Vagina (tissue), 2 donors: ENCODE measurements around the gene ARMC8. TPM values are rescaled to one million over a fixed set of nuclear protein-coding genes. Genes with fewer than 3 reads are reported as not detected.

Experiments
- DNase-seq, 2 donors: peaks; one replicate each; pipeline ENCODE4 v3.0.0-alpha.2; 2017; ENCODE audit errors: extremely low spot score in 2 of 2
- H3K27ac ChIP-seq: fragments of 200-600 bp; sonication (generic); one replicate; pipeline ENCODE4 v1.5.1; 2019
- H3K27me3 ChIP-seq: fragments of 200-600 bp; sonication (generic); one replicate; pipeline ENCODE4 v1.5.1; 2019
- H3K36me3 ChIP-seq, 2 donors: fragments of 200-600 bp; sonication (generic); one replicate each; pipeline ENCODE4 v1.5.1; 2017 to 2019
- H3K4me1 ChIP-seq: fragments of 200-600 bp; sonication (generic); one replicate; pipeline ENCODE4 v1.5.1; 2019
- H3K4me3 ChIP-seq, 2 donors: fragments of 200-600 bp; sonication (generic); 1 replicate in 1 of 2; 2 replicates in 1 of 2; pipeline ENCODE4 v1.5.1; 2016 to 2019
- H3K9me3 ChIP-seq: fragments of 200-600 bp; sonication (generic); one replicate; pipeline ENCODE4 v1.5.1; 2019
- POLR2A ChIP-seq, 2 donors: fragments of 450-650 bp; IDR thresholded peaks; one replicate each; pipeline ENCODE4 v1.6.1; 2017; ENCODE audit warnings: antibody characterized with exemption in 2 of 2, mild to moderate bottlenecking in 2 of 2, moderate library complexity in 2 of 2
- POLR2AphosphoS5 ChIP-seq, 2 donors: sonication (generic); formaldehyde crosslinking; IDR thresholded peaks; one replicate each; pipeline ENCODE4 v1.9.0; 2017; ENCODE audit warnings: antibody characterized with exemption in 2 of 2, mild to moderate bottlenecking in 2 of 2, low read depth in 1 of 2; ENCODE audit not compliant: insufficient read depth in 1 of 2
- intact Hi-C: fragments of 100-400 bp; cut with DNase I; formaldehyde crosslinking; loops from one replicate; pipeline ENCODE4 v1.15.1; 2023
- total RNA-seq: library from RNA; depleted of rRNA; stranded (reverse); fragments of >200 nt; gene quantifications from one replicate; pipeline ENCODE4 v1.2.3, GENCODE V29; 2016
- TF ChIP-seq, protein P1 (sequence below), 3 experiments: fragments of 450-650 bp in 2 of 3; fragments of 200-600 bp in 1 of 3; sonication (generic) in 1 of 3; IDR thresholded peaks; one replicate each; pipeline ENCODE4 v1.5.1; 2017 to 2019; ENCODE audit warnings: antibody characterized with exemption in 3 of 3, mild to moderate bottlenecking in 2 of 3, moderate library complexity in 2 of 3

ARMC8 gene
- total RNA-seq, 1 donor from 2014 or later: 55.0 TPM

DNA sequence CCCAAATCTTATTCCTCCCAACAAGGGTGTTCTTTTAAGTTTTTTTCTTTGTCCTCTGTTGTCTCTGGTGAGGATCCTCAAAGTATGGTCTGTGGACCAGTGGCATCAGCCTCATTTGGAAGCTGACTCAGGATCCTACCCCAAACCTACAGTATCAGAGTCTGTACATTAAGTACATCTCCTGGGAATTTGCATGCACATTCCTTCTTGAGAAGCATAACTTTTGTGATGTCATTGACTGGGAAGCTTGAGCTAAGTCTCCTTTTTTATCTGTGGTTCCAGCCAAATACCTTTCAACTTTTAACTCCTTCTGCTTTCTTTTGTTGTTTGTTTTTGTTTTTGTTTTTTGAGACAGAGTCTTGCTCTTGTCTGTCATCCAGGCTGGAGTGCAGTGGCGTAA is 40.5 kb downstream of the ARMC8 start:
- no peaks in the 10 kb centered on the region for H3K4me1 ChIP-seq
- TF ChIP-seq, protein P1, sequence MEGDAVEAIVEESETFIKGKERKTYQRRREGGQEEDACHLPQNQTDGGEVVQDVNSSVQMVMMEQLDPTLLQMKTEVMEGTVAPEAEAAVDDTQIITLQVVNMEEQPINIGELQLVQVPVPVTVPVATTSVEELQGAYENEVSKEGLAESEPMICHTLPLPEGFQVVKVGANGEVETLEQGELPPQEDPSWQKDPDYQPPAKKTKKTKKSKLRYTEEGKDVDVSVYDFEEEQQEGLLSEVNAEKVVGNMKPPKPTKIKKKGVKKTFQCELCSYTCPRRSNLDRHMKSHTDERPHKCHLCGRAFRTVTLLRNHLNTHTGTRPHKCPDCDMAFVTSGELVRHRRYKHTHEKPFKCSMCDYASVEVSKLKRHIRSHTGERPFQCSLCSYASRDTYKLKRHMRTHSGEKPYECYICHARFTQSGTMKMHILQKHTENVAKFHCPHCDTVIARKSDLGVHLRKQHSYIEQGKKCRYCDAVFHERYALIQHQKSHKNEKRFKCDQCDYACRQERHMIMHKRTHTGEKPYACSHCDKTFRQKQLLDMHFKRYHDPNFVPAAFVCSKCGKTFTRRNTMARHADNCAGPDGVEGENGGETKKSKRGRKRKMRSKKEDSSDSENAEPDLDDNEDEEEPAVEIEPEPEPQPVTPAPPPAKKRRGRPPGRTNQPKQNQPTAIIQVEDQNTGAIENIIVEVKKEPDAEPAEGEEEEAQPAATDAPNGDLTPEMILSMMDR (IDR thresholded peaks at IDR 0.05): no peak
- TF ChIP-seq POLR2A (IDR thresholded peaks at IDR 0.05) (no peak), POLR2AphosphoS5 (IDR thresholded peaks at IDR 0.05; ENCODE audit: insufficient read depth in 1 of 2, low read depth in 1 of 2) (no peak)
- no peaks in the 10 kb centered on the region for H3K9me3 ChIP-seq
- intact Hi-C loops: no loop called here
- no peak for DNase-seq
- H3K27me3 ChIP-seq: no peaks in the 10 kb centered on the region
- H3K27ac ChIP-seq: no peak overlapping the region
- peaks cover 8 to 64% of the 10 kb centered on the region in 2 donors for H3K36me3 ChIP-seq
- no peak overlapping the region for H3K4me3 ChIP-seq

DNA sequence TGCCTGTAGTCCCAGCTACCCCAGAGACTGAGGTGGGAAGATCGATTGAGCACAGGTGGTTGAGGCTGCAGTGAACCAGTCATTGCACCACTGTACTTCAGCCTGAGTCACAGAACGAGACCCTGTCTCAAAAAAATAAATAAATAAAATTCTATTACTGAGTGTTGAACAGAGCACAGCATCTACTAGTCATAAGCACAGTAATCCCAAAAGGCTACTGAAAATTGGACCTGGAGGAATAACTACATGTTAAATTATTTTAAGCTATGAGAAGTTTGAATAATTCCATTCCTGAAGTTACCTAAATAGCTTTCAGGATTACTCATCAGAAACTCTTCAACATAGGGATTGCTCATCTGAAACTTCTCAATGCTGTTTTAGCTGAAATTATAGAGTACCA is 43.4 kb downstream of the ARMC8 start:
- Histone ChIP-seq H3K27ac (no peak overlapping the region), H3K36me3 (peaks cover 0 to 45% of the 10 kb centered on the region in 2 donors), H3K27me3 (no peaks in the 10 kb centered on the region), H3K4me1 (no peaks in the 10 kb centered on the region), H3K4me3 (no peak overlapping the region), H3K9me3 (no peaks in the 10 kb centered on the region)
- intact Hi-C loops: no loop called here
- TF ChIP-seq POLR2A (IDR thresholded peaks at IDR 0.05) (no peak), POLR2AphosphoS5 (IDR thresholded peaks at IDR 0.05; ENCODE audit: insufficient read depth in 1 of 2, low read depth in 1 of 2) (no peak)
- TF ChIP-seq, protein P1 (IDR thresholded peaks at IDR 0.05): no peak
- no peak for DNase-seq

- peaks cover 0 to 47% of the 10 kb centered on the region in 2 donors for H3K36me3 ChIP-seq
- no peaks in the 10 kb centered on the region for H3K4me1 ChIP-seq
- no peaks in the 10 kb centered on the region for H3K9me3 ChIP-seq
- H3K4me3 ChIP-seq: no peak overlapping the region
- H3K27ac ChIP-seq: no peak overlapping the region
- intact Hi-C loops: no loop called here
- no peaks in the 10 kb centered on the region for H3K27me3 ChIP-seq
- TF ChIP-seq POLR2AphosphoS5 (IDR thresholded peaks at IDR 0.05; ENCODE audit: insufficient read depth in 1 of 2, low read depth in 1 of 2) (no peak), POLR2A (IDR thresholded peaks at IDR 0.05) (no peak)
- TF ChIP-seq, protein P1 (IDR thresholded peaks at IDR 0.05): no peak
- no peak for DNase-seq
Measured at GRCh38 chr3:138232705-138233364, 45.7 kb downstream of the ARMC8 start.

DNA sequence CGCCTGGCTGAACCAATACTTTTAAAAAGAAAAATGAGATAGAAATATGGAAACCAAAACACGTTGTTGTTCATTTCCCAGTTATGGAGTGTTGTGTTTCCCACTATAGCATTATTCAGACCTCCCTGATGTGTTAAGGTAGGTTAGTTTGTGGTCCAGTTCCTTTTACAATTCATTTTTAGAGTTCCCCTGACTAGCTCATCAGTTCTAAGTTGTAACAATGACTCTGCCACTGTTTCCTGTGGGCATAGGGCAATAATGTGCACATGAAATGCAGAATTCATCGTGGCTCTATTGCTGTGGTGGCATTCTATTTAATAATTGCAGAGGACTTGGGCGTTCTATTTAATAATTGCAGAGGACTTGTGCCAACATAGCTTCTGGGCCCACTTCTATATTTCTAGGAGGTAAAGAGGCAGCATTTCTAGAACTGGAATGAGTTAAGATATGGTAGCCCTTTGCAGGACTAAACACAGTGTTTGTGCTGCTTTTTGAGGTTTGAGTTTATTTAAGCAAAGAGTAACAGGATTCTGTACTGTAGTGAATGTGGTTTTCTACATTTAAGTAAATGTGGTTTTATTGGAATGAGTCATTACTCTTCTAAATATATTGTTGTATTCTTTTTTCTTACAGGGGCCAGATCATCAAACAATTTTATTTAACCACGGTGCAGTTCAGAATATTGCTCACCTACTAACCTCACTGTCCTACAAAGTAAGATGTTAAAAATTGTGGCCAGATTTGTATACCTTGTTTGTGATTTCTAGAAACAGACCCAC is 47.5 kb downstream of the ARMC8 start:
- DNase-seq: no peak
- H3K27ac ChIP-seq: no peak overlapping the region
- peaks cover 0 to 55% of the 10 kb centered on the region in 2 donors for H3K36me3 ChIP-seq
- intact Hi-C loops: no loop called here
- no peaks in the 10 kb centered on the region for H3K4me1 ChIP-seq
- no peaks in the 10 kb centered on the region for H3K27me3 ChIP-seq
- H3K4me3 ChIP-seq: no peak overlapping the region
- no peaks in the 10 kb centered on the region for H3K9me3 ChIP-seq
- TF ChIP-seq POLR2A (IDR thresholded peaks at IDR 0.05) (no peak), POLR2AphosphoS5 (IDR thresholded peaks at IDR 0.05; ENCODE audit: insufficient read depth in 1 of 2, low read depth in 1 of 2) (no peak)
- TF ChIP-seq, protein P1 (IDR thresholded peaks at IDR 0.05): no peak

DNA sequence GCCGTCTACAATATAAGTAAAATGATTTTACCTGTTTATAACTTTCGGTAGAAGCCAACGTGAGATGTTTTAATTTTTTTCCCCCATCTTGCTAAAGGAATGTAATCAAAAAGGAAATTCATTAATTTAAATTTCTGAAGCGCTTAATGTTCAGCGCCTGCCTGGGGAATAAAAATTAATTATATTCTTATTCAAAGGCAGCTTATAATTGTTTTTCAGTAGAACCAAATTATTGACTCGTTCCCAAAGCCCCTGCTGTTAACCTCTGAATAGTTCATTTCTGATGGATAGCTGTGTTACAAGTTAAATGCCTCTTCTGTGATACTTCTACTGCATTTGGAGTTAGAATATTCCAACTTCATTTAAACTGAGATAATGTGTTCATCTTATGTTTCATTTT is 51.6 kb downstream of the ARMC8 start:
- TF ChIP-seq POLR2A (IDR thresholded peaks at IDR 0.05): no peak
- TF ChIP-seq, protein P1 (IDR thresholded peaks at IDR 0.05): no peak
- TF ChIP-seq POLR2AphosphoS5 (IDR thresholded peaks at IDR 0.05; ENCODE audit: insufficient read depth in 1 of 2, low read depth in 1 of 2): no peak
- DNase-seq: no peak
- Histone ChIP-seq H3K4me3 (no peak overlapping the region), H3K9me3 (no peaks in the 10 kb centered on the region), H3K27me3 (no peaks in the 10 kb centered on the region), H3K27ac (no peak overlapping the region), H3K36me3 (peaks cover 0 to 77% of the 10 kb centered on the region in 2 donors), H3K4me1 (no peaks in the 10 kb centered on the region)
- intact Hi-C loops: no loop called here
